HTR-8/SVneo (cell line): ENCODE data around the gene POLR2H.

Experiments
- DNase-seq: peaks from one replicate; pipeline ENCODE4 v3.0.0; 2011; ENCODE audit warnings: low spot score, mixed read lengths; ENCODE audit not compliant: insufficient read length
- FAIRE-seq: peaks from 2 replicates; lab custom pipeline; 2011; peaks lifted over from hg19 to GRCh38; lab: Jason Lieb, UNC

The POLR2H gene

GRCh38 chr3:184383033-184383740, 21.7 kb downstream of the POLR2H start:
- no peak for DNase-seq
- no peak for FAIRE-seq

GRCh38 chr3:184384342-184384741, 22.8 kb downstream of the POLR2H start:
- FAIRE-seq = no peak

GRCh38 chr3:184384856-184385422, 23.4 kb downstream of the POLR2H start:
- FAIRE-seq (no peak), DNase-seq (no peak)

More at GRCh38 chr3:184384342-184384741, 22.8 kb downstream of the POLR2H start:
- DNase-seq = no peak

- FAIRE-seq (no peak), DNase-seq (no peak)
These were observed 24.7 kb downstream of the POLR2H start for GRCh38 chr3:184386047-184386806.

GRCh38 chr3:184387174-184387714, 25.7 kb downstream of the POLR2H start:
- DNase-seq (no peak), FAIRE-seq (no peak)

- FAIRE-seq (no peak), DNase-seq (no peak)
These were observed 26.8 kb downstream of the POLR2H start for GRCh38 chr3:184388164-184388935.

GRCh38 chr3:184388936-184389230, 27.4 kb downstream of the POLR2H start:
- FAIRE-seq (no peak), DNase-seq (no peak)

- FAIRE-seq = no peak
- no peak for DNase-seq
These were observed 27.9 kb downstream of the POLR2H start for GRCh38 chr3:184389384-184389783.

GRCh38 chr3:184389935-184390528, 28.5 kb downstream of the POLR2H start:
- FAIRE-seq = no peak

GRCh38 chr3:184391266-184391665, 29.8 kb downstream of the POLR2H start:
- DNase-seq (no peak), FAIRE-seq (no peak)

More at GRCh38 chr3:184389935-184390528, 28.5 kb downstream of the POLR2H start:
- DNase-seq = no peak

GRCh38 chr3:184395320-184395660, 33.8 kb downstream of the POLR2H start:
- DNase-seq (no peak), FAIRE-seq (no peak)

GRCh38 chr3:184399410-184399809, 37.9 kb downstream of the POLR2H start:
- DNase-seq (peak; percentile 37), FAIRE-seq (no peak)

GRCh38 chr3:184405075-184406030, 43.8 kb downstream of the POLR2H start:
- no peak for FAIRE-seq
- DNase-seq = no peak

GRCh38 chr3:184409331-184409926, 47.9 kb downstream of the POLR2H start:
- no peak for FAIRE-seq
- no peak for DNase-seq

GRCh38 chr3:184409946-184410500, 48.5 kb downstream of the POLR2H start:
- no peak for FAIRE-seq
- no peak for DNase-seq

GRCh38 chr3:184414418-184415202, 53.1 kb downstream of the POLR2H start:
- FAIRE-seq = peak; percentile 99
- no peak for DNase-seq

GRCh38 chr3:184415203-184415490, 53.6 kb downstream of the POLR2H start:
- DNase-seq (no peak), FAIRE-seq (no peak)
